NCI-H2196 treated with DMSO at 0.1 percent for 48 hours (cell line): Measurements from ENCODE around the gene DNTTIP2.
"Not testable (repeated sequence)": the region's sequence is repeated elsewhere in the genome, so short reads cannot be mapped to it uniquely, and the experiment has no call there.

Experiments used
- DNase-seq: peaks from one replicate; lab custom pipeline; 2025; ENCODE audit not compliant: unreplicated experiment; lab: John Stamatoyannopoulos, UW

The DNTTIP2 gene

DNA sequence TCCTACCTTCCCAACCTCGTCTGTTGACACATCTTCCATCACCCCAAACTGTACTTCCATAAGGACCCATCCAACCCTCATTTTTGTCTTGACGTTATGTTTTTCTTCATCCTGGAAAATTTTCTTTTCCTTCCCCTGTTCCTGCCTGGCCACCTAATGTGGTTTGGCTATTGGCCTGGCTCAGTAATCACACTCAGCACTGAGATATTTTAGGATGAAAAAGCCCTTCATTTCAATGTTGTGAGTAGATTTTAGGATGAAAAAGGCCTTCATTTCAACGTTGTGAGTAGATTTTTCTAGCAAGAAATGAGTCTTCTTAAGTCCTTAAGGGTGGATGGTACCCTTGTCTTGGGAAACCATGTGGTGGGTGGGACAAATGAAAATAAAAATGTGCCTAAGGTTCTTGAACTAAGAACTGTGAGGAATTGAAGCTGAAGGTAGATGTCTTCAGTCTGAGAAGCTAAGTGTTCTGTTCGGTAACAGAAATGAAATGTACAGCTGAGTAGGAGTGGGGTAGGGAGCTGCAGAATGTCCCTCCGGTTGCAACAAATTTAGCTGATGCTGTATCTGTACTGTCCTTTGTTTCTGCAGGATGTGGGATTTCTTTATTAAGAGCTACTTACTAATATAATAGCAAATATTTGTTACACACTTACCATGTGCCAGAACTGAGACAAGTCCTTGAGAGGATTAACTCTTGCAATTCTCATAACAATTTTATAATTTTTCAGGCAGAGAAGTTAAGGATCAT, 36.1 kb downstream of the DNTTIP2 start:
- no peak for DNase-seq

DNA sequence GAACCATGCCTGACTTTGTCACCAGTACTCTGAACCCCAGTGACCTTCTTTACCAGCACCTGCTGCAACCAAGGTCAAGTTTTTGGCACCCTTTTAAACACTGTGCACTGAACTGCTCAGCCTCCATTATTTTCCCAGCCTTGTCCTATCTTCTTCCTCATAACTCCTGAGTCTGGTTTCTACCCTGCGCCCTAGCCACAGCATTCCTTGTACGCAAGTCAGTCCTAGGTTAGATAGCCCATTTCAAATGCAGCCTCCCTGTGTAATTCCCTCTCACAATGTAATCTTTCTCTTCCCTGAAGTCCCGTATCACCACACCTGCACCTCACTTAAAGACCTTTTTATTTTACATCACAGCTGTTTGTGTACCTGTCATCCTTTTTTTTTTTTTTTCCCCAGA, 37.2 kb downstream of the DNTTIP2 start:
- DNase-seq = no peak

DNA sequence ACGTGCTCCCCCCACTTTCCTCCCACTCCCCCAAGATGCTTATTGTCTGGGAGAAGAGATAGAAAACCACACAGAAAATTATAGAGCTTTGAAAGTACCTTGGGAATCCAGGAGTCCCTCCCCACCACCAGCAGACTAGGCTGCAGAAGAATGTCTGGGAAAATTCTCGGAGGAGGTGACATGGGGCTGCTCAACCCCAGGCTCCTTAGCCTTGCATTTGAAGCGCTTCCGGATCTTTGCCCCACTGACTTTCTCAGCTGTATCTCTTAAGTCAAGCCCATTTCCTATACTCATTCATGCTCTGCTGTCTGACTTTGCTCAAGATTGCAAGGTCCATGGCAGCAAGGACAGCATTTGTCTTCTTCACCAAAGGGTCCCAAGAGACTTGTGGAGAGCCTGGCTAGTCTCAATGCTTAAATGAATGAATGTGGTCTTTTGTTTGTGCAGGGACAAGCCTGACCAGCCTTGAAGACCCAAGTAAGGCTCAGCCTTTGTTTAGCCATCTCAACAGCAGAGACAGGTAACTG, 38.0 kb downstream of the DNTTIP2 start:
- DNase-seq = no peak

DNA sequence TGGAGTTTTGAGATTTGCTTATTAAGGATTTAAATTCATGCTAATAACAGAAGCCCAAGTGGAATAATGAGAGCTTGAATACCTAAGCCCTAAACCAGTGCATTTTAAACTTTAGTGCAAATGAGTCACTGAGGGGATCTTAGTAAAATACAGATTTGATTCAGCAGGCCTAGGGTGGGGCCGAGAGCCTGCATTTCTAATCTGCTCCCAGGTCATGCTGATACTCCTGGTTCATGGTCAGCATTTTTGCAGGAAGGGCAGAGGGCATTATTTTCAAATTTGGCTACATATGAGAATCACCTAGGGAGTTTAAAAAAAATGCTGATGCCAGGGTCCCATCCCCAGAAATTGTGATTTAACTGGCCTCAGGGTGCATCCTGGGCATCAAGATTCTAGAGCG, 39.3 kb downstream of the DNTTIP2 start:
- DNase-seq = no peak

DNA sequence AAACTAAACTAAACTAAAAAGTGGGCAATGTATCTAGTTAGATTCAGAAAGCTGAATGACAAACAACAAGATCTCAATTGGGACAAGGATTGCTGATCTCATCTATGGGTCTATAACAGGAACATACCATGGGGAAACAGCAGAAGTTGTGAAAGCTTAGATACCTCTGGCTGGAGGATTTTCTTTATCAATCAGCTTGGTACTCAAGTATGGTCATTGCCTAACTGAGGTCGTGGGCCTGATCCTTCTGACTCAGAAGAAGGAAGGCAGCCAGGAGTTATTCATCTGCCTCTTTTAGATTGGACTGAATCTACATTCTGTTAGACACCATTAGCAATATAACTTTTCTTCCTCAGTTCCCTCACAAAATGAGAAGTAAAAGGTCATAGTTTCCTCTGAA, 39.7 kb downstream of the DNTTIP2 start:
- DNase-seq = no peak

DNA sequence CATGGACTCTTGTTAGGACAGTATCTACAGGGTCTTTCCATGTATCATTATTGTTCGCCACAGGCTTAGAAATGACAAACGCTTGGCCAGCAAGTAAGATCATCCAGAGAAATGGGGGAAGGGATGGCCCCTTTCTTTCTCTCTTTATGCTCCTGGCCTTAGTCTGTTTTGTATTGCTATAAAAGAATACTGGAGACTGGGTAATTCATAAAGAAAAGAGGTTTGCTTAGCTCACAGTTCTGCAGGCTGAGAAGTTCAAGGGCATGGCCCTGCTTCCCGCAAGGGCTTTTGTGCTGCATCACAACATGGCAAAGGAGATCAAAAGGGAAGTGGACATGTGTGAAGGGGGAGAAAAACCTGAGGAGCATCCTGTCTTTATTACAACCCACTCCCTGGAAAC, 41.0 kb downstream of the DNTTIP2 start:
- no peak for DNase-seq

DNA sequence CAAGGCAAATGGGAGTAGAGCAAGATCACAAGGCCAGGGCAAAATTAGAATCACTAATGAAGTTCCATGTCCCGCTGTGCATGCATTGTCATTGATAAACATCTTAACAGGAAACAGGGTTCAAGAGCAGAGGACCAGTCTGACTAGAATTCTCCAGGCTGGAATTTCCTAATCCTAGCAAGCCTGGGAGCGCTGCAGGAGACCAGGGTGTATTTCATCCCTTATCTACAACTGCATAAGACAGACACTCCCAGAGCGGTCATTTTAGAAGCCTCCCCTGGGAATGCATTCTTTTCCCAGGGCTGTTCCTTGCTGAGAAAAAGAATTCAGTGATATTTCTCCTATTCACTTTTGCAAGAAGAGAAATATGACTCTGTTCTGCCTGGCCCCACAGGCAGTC, 45.7 kb downstream of the DNTTIP2 start:
- DNase-seq = not testable (repeated sequence)

DNA sequence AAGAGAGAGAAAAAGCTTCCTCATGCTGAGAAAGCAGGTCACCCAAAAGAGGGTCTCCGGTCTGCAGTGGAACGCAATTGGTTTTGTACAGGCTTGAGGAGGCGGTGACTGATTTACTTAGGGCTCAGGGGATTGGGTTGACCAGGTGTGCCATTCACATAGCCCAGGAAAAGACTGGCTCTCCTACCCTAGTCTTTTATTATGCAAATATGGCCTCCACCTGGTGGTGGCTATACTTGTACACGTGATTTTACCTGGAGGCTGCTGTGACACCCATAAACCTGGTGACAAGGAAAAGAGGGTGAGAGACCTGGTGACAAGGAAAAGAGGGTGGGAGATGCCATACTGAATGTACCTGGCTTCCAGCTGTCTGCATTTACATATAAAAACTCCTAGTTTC, 49.9 kb downstream of the DNTTIP2 start:
- DNase-seq = no peak

DNA sequence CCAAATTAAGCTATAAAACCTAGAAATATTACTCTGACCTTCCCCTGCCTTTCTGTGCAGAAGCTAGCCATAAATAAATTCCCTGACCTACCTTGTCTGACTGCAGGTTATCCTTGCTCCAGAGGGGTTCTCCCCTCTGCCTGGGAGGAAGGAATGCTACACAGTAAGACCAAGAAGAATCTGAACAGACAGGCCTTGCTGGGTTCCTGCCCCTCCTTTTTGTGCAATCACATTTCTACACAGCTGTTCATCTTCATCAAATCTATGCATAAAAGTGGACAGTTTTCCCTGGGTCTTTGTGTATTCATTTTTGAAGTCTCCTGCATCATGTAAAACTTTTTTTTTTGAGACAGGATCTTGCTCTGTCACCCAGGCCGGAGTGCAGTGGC, 50.6 kb downstream of the DNTTIP2 start:
- no peak for DNase-seq

DNA sequence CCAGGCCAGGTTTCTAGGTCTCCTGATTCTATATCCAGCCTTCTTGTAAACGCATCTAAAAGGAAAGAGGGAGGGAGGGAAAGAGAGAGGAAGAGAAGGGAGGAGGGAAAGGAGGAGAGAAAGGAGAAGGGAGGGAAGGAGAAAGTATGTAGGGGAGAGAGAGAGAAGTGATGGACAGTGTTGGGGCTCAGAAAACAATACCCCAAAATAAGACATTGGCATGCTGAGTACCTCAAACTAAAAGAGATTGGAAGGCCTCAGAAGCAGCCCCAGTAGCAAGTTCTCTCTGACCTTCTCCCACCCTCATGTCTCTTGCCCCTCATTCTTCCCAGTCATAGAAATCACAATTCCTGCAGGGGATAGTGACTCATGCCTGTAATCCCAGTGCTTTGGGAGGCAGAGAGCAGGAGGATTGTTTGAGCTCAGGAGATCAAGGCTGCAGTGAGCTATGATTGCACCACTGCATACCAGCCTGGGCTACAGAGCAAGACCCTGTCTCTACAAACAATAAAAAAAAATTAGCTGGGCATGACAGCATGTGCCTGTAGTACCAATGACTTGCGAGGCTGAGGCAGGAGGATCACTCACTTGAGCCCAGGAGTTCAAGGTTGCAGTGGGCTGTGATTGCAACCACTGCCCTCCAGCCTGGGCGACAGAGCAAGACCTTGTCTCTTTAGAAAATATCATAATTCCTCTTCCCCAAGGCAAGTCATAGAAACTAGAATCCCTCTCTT, 51.2 kb downstream of the DNTTIP2 start:
- DNase-seq = no peak

DNA sequence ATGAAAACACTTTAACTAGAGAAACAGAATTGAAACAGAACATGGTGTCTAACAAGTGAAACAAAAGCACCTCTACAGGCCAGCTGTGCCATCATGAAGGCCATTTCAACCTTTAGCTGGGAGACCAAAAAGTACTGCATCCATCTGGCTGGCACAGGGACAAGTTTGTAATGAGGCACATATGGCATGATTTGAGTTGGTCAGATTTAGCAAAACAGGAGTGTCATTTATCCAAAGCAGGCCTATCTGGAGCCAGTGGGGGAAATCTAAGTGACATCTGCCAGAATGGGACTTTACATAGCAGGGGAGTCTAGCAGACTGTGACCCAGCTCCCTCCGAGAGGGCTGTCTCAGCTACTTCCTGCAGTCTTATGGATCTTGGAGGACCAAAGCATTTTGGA, 51.9 kb downstream of the DNTTIP2 start:
- DNase-seq = no peak

DNA sequence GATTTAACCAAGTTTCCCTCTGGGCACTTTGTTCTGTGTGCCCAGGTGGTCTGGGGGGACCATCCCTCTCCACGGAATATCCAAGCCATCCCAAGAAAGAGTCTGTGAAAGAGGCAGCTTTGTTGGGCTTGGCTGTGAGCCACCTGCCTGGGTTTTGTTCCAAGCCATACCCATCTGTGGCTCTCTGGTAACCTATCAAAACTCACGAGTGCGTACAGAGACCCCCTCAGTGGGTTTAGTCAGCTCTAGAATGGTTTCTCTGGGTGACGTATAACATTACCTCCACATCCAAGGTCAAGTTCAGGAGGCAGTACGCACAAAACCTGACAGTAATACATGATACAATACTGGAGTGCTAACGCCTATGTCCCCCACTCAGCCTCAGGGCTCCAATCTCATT, 54.2 kb downstream of the DNTTIP2 start:
- no peak for DNase-seq

DNA sequence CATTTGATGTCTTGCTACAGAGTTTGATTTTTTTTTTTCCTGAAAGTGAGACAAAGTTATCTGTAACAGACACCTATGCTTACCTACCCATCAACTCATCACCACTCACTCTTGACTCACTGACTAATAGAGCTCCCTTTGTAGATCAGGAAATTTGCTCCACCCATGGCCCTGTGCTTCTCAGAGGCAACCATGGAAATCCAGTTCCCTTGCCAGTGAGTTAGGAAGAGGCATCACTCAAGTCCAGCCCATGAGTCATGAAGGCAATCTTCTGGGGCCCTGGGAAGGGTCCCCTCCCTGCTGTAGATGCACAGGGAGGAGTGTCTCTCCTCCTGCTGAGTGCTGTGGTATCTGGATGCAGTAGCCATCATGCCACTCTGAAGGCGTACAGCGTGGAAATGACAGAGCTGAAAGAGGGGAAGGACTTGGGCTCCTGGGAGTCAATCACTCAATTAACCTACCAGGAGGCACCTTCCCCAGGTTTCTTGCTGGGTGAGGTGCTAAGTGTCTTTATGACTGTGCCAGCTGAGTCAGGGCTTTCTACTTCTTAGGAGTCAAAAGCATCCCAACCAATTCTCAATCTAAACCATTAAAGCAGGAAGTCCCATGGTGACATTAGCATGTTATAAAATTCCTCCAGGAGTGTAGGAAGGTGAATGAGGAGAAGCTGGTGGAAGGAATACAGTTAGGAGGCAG, 56.1 kb downstream of the DNTTIP2 start:
- no peak for DNase-seq

DNA sequence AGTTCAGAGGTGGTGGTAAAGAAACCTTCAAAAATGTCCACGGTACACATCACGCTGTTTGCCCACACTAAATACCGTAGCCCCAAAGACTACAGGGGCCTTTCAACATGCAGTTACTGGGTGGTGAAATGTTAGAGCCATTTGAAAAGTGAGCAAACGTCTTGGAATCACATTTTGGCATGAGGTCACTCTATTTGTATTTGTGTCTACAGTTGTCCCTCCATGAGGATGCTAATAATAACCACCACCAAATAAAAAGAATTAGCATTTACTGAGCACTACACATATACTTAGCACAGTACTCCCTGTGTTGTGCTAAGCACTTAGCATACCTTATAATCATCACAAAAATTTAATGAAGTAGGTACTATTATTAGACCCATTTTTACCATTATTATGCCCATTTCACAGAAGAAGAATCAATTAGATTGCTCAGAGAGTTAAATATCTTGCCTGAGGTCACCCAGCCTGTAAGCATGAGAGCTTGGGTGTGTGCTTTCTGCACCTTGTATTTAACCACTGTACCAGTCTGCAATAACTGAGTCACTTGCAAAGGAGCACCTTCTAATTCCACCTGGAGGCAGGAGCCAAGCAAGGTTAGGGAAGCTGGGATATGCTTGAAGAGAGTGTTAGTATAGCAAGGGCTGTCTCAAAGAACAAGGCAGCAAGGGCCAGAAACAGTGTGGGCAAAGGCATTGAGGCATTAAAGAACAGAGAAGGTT, 57.4 kb downstream of the DNTTIP2 start:
- DNase-seq = no peak

DNA sequence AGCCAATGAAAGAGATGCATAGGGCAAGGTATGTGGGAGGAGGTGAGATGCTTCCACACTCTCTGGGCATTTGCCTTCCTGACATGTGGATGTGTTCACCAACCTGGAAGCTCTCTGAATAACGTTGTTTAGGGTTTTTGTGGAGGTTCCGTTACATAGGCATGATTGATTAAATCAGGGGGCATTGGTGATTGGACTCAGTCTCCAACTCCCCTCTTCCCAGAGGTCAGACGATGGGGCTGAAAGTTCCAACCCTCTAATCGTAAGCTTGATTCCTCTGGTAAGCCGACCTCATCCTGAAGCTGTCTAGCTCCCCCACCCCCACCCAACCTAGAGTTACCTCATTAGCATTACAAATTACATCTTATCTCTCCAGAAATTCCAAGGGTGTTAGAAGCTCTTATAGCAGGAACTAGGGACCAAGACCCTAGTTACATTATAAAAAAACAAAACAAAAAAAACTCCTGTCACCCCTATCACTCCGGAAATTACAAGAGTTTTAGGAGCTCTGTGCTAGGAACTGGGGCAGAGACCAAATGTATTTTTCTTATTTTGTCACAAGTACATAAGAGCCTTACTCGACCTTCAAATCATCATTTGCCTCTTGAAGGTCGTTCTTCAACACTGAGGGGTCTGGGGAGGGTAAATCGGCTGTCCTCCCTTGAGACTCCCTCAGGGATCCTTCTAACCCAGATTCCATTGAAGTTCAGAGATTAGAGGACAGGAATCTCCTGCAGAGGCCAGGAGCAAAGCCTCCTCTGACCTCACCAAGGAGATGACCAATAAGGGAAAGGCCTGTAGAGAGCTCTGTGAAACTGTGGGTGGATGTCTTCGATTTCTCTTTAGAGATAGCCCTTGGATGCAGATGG, 58.2 kb downstream of the DNTTIP2 start:
- no peak for DNase-seq

DNA sequence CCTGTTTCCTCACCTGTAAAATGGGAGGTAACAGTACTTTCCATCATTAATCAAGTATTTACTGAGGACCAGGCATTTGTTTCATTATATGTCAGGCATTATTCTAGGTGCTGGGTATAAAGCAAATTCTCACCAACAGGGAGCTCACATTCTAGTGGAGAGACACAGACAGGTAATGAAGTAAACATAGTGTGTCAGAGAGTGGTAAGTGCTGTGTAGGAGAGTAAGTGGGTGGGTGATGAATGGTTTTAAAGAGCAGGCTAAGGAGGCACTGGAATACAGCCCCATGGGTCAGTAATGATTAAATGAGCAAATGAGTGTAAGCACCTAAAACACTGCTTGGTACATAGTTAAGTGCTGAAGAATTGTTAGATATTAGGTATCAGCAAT, 60.4 kb downstream of the DNTTIP2 start:
- DNase-seq = no peak

DNA sequence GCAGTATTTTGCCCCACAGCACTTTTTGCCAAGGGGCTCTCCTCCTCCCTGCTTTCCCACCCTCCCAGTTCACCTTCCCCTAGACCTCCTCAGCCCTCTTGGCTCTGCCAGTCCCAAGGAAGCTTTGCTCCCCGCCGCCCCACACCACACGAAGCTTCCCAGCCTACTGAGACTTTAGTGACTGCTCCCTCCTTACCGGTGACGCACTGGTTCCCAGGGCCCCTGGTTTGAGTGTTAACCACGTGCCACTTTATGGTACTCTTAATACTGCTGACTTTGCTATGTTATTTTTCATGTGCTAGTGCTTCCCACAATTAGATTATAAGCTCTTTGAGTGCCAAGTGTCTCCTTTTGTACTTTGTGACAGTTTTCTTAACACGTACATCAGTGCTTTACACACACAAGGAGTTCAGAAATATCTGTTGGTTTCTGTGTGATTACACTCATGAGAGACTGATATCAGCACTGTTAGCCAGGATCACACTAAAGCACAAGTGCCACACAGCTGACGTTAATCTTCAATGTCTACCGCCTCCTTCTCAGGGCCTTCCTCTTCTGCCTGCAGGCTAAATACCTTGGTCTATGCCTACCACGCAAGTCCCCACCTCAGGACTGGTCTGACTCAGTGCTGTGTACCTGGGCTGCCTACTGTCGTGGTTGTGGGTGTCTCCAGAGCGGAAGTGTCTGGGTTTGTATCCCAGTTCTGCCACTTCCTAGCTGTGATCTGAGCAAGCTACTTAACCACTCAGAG, 61.0 kb downstream of the DNTTIP2 start:
- no peak for DNase-seq

DNA sequence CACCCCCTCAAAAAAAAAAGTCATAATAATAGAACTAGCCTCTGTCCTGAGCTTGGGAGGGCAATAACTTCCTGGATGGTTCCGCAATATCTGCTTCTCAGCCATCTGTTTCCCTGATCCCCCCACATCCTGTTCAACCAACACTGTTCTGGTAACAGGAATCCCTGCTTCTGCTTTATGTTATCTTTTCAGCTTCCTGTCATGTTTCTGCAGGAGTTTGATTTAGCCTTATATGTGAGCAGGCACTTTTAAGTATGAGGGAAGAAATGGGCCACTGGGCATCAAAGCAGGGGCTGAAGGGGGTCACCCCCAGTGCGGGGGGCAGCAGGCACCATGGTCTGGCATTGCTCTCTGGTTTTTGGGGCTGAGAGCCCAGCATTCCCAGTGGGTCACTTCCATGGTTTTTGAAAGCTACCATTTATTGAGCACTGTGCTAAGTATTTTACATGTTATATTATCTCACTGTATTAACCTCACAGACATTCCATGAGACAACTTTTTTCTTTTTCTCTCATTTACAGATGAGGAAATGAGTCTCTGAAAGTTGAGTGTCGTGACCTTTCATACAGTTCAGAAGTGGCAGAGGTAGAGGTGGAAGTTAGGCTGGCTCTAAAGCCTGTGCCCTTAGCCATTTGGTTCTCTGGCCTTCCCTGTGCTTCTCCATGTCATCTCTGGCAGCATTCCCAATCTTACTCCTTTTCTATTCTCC, 61.9 kb downstream of the DNTTIP2 start:
- DNase-seq = no peak
